ENCODE results near the gene MRPL36.
A peak's percentile ranks its signal among the peaks of the same experiment; 100 is the strongest.

Gene MRPL36

GRCh38 chr5:1786621-1787471 is 12.8 kb downstream of the MRPL36 start:
- TF ChIP-seq CTCF (IDR thresholded peaks at IDR 0.05; ENCODE audit: extremely low read depth, insufficient read depth, missing control alignments), result no peak
- in situ Hi-C loops (cut with MboI; ENCODE audit: low pct_unique_long_range_greater_than_20kb, low sequenced_read_pairs, unreplicated experiment), result no loop called here
- DNase-seq (ENCODE audit: low spot score), result no peak

- TF ChIP-seq CTCF (IDR thresholded peaks at IDR 0.05; ENCODE audit: extremely low read depth, insufficient read depth, missing control alignments), result no peak
- no peak for DNase-seq (ENCODE audit: low spot score)
- in situ Hi-C loops (cut with MboI; ENCODE audit: low pct_unique_long_range_greater_than_20kb, low sequenced_read_pairs, unreplicated experiment), result no loop called here
Measured at GRCh38 chr5:1785984-1786383, 13.7 kb downstream of the MRPL36 start.

GRCh38 chr5:1785062-1785461 is 14.6 kb downstream of the MRPL36 start:
- in situ Hi-C loops (cut with MboI; ENCODE audit: low pct_unique_long_range_greater_than_20kb, low sequenced_read_pairs, unreplicated experiment), result no loop called here

GRCh38 chr5:1784197-1785050 is 15.2 kb downstream of the MRPL36 start:
- TF ChIP-seq CTCF (IDR thresholded peaks at IDR 0.05; ENCODE audit: extremely low read depth, insufficient read depth, missing control alignments), result no peak
- in situ Hi-C loops (cut with MboI; ENCODE audit: low pct_unique_long_range_greater_than_20kb, low sequenced_read_pairs, unreplicated experiment), result no loop called here
- no peak for DNase-seq (ENCODE audit: low spot score)

More at GRCh38 chr5:1785062-1785461, 14.6 kb downstream of the MRPL36 start:
- TF ChIP-seq CTCF (IDR thresholded peaks at IDR 0.05; ENCODE audit: extremely low read depth, insufficient read depth, missing control alignments), result no peak
- no peak for DNase-seq (ENCODE audit: low spot score)

GRCh38 chr5:1783216-1783554 is 16.5 kb downstream of the MRPL36 start:
- in situ Hi-C loops (cut with MboI; ENCODE audit: low pct_unique_long_range_greater_than_20kb, low sequenced_read_pairs, unreplicated experiment), result no loop called here
- DNase-seq (ENCODE audit: low spot score), result peak; percentile 77
- no peak for TF ChIP-seq CTCF (IDR thresholded peaks at IDR 0.05; ENCODE audit: extremely low read depth, insufficient read depth, missing control alignments)

GRCh38 chr5:1782385-1783215 is 17.0 kb downstream of the MRPL36 start:
- in situ Hi-C loops (cut with MboI; ENCODE audit: low pct_unique_long_range_greater_than_20kb, low sequenced_read_pairs, unreplicated experiment), result no loop called here
- TF ChIP-seq CTCF (IDR thresholded peaks at IDR 0.05; ENCODE audit: extremely low read depth, insufficient read depth, missing control alignments), result no peak
- DNase-seq (ENCODE audit: low spot score), result no peak

Data from GM13977 (cell line).